Loucy (cell line): ENCODE results near the gene HIP1.

ENCODE experiments used
- H2AFZ ChIP-seq: fragments of 200-600 bp; sonication (generic); 2 replicates; pipeline ENCODE4 v1.6.0; 2016; ENCODE audit warnings: antibody characterized with exemption, mild to moderate bottlenecking, low read length, moderate library complexity
- H3F3A ChIP-seq: fragments of 200-600 bp; 2 replicates; pipeline ENCODE4 v1.6.0; 2016; ENCODE audit warnings: antibody characterized with exemption, low read depth, mild to moderate bottlenecking
- H3K27me3 ChIP-seq: fragments of 200-600 bp; sonication (generic); 2 replicates; pipeline ENCODE4 v1.6.1; 2014; ENCODE audit warnings: low read length, mild to moderate bottlenecking; ENCODE audit not compliant: insufficient read depth, poor library complexity, severe bottlenecking
- H3K36me3 ChIP-seq: fragments of 200-600 bp; sonication (generic); 2 replicates; pipeline ENCODE4 v1.6.1; 2016; ENCODE audit warnings: low read length; ENCODE audit not compliant: insufficient read depth
- H3K4me1 ChIP-seq: fragments of 200-600 bp; sonication (generic); 2 replicates; pipeline ENCODE4 v1.5.1; 2014; ENCODE audit warnings: low read length, mild to moderate bottlenecking; ENCODE audit not compliant: insufficient read depth, poor library complexity, severe bottlenecking
- H3K4me2 ChIP-seq: fragments of 200-600 bp; sonication (generic); 2 replicates; pipeline ENCODE4 v1.6.0; 2014; ENCODE audit warnings: antibody characterized with exemption, low read length, low read depth, mild to moderate bottlenecking; ENCODE audit not compliant: poor library complexity, severe bottlenecking
- H3K4me3 ChIP-seq: fragments of 200-600 bp; sonication (generic); 2 replicates; pipeline ENCODE4 v1.5.1; 2014; ENCODE audit warnings: low read length, mild to moderate bottlenecking, mixed read lengths; ENCODE audit not compliant: poor library complexity, severe bottlenecking
- H3K79me2 ChIP-seq: fragments of 200-600 bp; sonication (generic); 2 replicates; pipeline ENCODE4 v1.6.1; 2014; ENCODE audit warnings: low read length; ENCODE audit not compliant: insufficient read depth
- H3K9ac ChIP-seq: fragments of 200-600 bp; sonication (generic); 2 replicates; pipeline ENCODE4 v1.6.0; 2014; ENCODE audit warnings: mild to moderate bottlenecking, low read depth, low read length, moderate library complexity; ENCODE audit not compliant: poor library complexity, severe bottlenecking
- H3K9me2 ChIP-seq: fragments of 200-600 bp; sonication (generic); replicated peaks from 2 replicates; pipeline ENCODE4 v1.6.1; 2016; ENCODE audit warnings: low read depth, low read length, mixed read lengths
- H3K9me3 ChIP-seq: fragments of 200-600 bp; sonication (generic); 2 replicates; pipeline ENCODE4 v1.6.1; 2014; ENCODE audit warnings: mild to moderate bottlenecking, antibody characterized with exemption, low read length, low read depth; ENCODE audit not compliant: insufficient read depth
- H4K20me1 ChIP-seq: fragments of 200-600 bp; sonication (generic); 2 replicates; pipeline ENCODE4 v1.6.0; 2014; ENCODE audit warnings: antibody characterized with exemption, low read length, mild to moderate bottlenecking; ENCODE audit not compliant: insufficient read depth, poor library complexity, severe bottlenecking
- EZH2phosphoT487 ChIP-seq: fragments of 200-600 bp; IDR thresholded peaks from 2 replicates; pipeline ENCODE4 v1.6.1; 2018; ENCODE audit warnings: antibody characterized with exemption, mild to moderate bottlenecking, moderate library complexity, borderline replicate concordance
- TF ChIP-seq, protein P1 (sequence below): fragments of 200-600 bp; sonication (generic); conservative IDR thresholded peaks from 2 replicates; pipeline ENCODE4 v1.5.1; 2014; ENCODE audit warnings: mild to moderate bottlenecking, antibody characterized with exemption, low read length

HIP1 gene

DNA sequence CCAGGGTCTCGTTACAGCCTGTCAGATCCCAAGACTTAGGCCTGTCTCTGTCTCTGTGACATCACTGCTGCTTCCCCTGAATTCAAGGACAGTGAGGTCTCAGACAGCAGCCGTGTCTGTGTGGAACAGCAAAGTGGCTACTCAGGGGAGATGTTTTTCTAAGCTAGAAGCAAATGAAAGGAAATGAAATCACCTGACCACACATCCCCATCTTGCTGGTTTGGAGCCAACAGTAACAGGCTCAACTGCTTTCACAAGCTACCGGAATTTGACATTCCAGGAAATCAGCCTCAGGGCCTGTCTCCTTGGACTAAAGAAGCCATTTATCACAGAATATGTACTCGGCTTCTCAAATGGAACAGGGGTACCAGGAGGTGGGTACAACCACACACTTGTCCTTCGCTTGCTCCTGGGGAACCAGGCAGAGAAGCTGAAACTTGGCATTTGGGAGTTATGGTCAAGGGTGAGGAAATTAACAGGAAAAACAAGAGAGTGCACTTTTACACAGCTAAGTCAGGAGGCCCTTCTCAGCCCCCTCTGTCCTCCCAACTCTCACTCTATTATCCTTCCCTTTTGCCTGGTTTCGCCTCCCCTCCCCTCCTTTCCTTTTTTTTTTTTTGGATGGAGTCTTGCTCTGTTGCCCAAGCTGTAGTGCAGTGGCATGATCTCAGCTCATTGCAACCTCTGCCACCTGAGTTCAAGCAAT, 173.5 kb downstream of the HIP1 start:
- Histone ChIP-seq H3K9ac (peak overlapping the region; percentile 2), H3K27me3 (no peaks in the 10 kb centered on the region), H3K4me3 (no peak overlapping the region), H3K9me2 (no peaks in the 10 kb centered on the region), H3K9me3 (no peaks in the 10 kb centered on the region), H4K20me1 (no peaks in the 10 kb centered on the region), H2AFZ (peak overlapping the region; percentile 54), H3K4me2 (peak overlapping the region; percentile 4), H3F3A (no peaks in the 10 kb centered on the region), H3K36me3 (no peaks in the 10 kb centered on the region), H3K79me2 (no peaks in the 10 kb centered on the region), H3K4me1 (peaks cover 6% of the 10 kb centered on the region)
- TF ChIP-seq, protein P1, sequence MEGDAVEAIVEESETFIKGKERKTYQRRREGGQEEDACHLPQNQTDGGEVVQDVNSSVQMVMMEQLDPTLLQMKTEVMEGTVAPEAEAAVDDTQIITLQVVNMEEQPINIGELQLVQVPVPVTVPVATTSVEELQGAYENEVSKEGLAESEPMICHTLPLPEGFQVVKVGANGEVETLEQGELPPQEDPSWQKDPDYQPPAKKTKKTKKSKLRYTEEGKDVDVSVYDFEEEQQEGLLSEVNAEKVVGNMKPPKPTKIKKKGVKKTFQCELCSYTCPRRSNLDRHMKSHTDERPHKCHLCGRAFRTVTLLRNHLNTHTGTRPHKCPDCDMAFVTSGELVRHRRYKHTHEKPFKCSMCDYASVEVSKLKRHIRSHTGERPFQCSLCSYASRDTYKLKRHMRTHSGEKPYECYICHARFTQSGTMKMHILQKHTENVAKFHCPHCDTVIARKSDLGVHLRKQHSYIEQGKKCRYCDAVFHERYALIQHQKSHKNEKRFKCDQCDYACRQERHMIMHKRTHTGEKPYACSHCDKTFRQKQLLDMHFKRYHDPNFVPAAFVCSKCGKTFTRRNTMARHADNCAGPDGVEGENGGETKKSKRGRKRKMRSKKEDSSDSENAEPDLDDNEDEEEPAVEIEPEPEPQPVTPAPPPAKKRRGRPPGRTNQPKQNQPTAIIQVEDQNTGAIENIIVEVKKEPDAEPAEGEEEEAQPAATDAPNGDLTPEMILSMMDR, result no peak
- no peak for TF ChIP-seq EZH2phosphoT487

DNA sequence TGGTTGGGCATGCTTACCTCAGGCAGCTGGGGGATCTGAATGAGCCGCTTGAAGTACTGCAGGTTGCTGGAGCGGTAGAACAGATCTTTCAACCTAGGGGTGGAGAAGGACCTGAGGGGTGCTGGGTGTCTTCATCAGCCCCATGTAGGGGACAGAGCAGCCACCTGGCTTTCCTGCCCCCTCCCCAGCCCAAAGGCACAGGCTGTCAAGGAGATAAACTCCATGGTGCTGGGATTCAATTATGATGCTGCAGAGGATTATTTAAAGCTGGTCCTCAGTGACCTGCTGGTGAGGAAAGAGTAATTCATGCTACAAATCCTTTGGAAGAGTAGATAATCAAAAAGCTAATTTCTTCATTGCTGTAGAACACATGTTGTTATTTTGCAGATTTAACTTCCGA, 175.6 kb downstream of the HIP1 start:
- Histone ChIP-seq H2AFZ (no peak overlapping the region), H3K4me3 (no peak overlapping the region), H3K79me2 (no peaks in the 10 kb centered on the region), H4K20me1 (no peaks in the 10 kb centered on the region), H3K9ac (no peak overlapping the region), H3K4me1 (peaks cover 6% of the 10 kb centered on the region), H3K9me2 (no peaks in the 10 kb centered on the region), H3F3A (no peaks in the 10 kb centered on the region), H3K4me2 (no peak overlapping the region), H3K9me3 (no peaks in the 10 kb centered on the region), H3K36me3 (no peaks in the 10 kb centered on the region), H3K27me3 (no peaks in the 10 kb centered on the region)
- no peak for TF ChIP-seq EZH2phosphoT487
- TF ChIP-seq, protein P1, result no peak

DNA sequence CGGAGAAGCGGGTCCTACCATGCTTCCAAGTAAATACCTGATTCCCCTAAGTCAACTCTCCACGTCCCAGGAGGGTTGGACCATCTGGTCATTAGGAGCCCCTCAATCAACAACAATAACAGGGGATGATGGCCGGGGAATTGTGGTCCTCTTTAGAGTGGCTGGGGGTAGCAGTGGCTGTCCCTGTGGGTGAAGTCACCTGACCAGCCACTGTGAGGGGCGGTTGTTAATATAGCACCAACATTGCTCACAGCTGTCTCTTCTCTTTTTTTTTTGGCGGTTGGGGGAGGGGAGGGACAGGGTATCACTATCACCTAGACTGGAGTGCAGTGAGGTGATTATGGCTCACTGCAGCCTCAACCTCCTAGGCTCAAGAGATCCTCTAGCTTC, 178.8 kb downstream of the HIP1 start:
- TF ChIP-seq, protein P1, result no peak
- no peak for TF ChIP-seq EZH2phosphoT487
- no peak overlapping the region for H3K4me2 ChIP-seq

More for the DNA sequence above, 178.8 kb downstream of the HIP1 start:
- Histone ChIP-seq H2AFZ (no peak overlapping the region), H3K27me3 (no peaks in the 10 kb centered on the region), H3K79me2 (no peaks in the 10 kb centered on the region), H3K9me2 (no peaks in the 10 kb centered on the region), H3F3A (no peaks in the 10 kb centered on the region), H3K9me3 (no peaks in the 10 kb centered on the region), H3K9ac (no peak overlapping the region), H3K4me1 (peaks cover 1% of the 10 kb centered on the region), H4K20me1 (no peaks in the 10 kb centered on the region), H3K4me3 (no peak overlapping the region), H3K36me3 (no peaks in the 10 kb centered on the region)
